GM12891 (cell line): ENCODE data around the gene ACAD9.

Source experiments
- PAX5 ChIP-seq: IDR thresholded peaks from 2 replicates; pipeline ENCODE4 v1.6.1; 2011; ENCODE audit warnings: low read length, moderate library complexity, mild to moderate bottlenecking; ENCODE audit not compliant: insufficient read depth, severe bottlenecking
- POLR2A ChIP-seq: IDR thresholded peaks from 2 replicates; pipeline ENCODE4 v1.6.1; 2011; ENCODE audit warnings: low read depth, low read length, control low read depth

GRCh38 chr3:128881576-128881975 lies 2.2 kb downstream of the ACAD9 start:
- TF ChIP-seq POLR2A (no peak), PAX5 (no peak)
